ENCODE data around the gene MAX. TPM values are rescaled to one million over a fixed set of nuclear protein-coding genes. Genes with fewer than 3 reads are reported as not detected.

MAX gene
- total and polyA plus RNA-seq, 2 of the 4 experiments (the other 2 are of a cell fraction) = 45.2 to 51.8 TPM

- Histone ChIP-seq H3K4me3 (ENCODE audit: insufficient read depth, low read depth, low read length) (no peak overlapping the region), H3K27me3 (ENCODE audit: control insufficient read depth, insufficient read depth, low read length) (no peaks in the 10 kb centered on the region), H2AK5ac (ENCODE audit: low read depth, low read length) (no peak overlapping the region), H2AK9ac (replicated peaks; ENCODE audit: low read depth, low read length, poor library complexity) (no peak overlapping the region), H2AFZ (replicated peaks; ENCODE audit: low read length, poor library complexity) (no peak overlapping the region), H3K9ac (ENCODE audit: low read depth, low read length) (no peak overlapping the region), H3K4me1 (ENCODE audit: control insufficient read depth, insufficient read depth, low read length) (peaks cover 2% of the 10 kb centered on the region; the same call in 1 of the 2 replicates), H4K8ac (ENCODE audit: low read depth in 2 of 2, low read length in 2 of 2) (no peak overlapping the region), H4K5ac (ENCODE audit: low read depth, low read length) (no peak overlapping the region), H3K23ac (ENCODE audit: low read depth, low read length) (no peak overlapping the region), H3K9me3 (ENCODE audit: control insufficient read depth, insufficient read depth, low read length) (no peaks in the 10 kb centered on the region), H3K79me1 (ENCODE audit: low read depth in 1 of 2, low read length in 2 of 2) (no peaks in the 10 kb centered on the region), H3K27ac (ENCODE audit: insufficient read depth, low read length) (no peak overlapping the region), H3K18ac (ENCODE audit: low read depth, low read length) (no peak overlapping the region), H2BK120ac (ENCODE audit: low read depth, low read length) (no peak overlapping the region), H3K4me2 (ENCODE audit: low read depth, low read length) (no peak overlapping the region), H2BK5ac (ENCODE audit: low read depth, low read length, poor library complexity, severe bottlenecking) (no peak overlapping the region), H4K20me1 (ENCODE audit: insufficient read depth, low read length) (no peaks in the 10 kb centered on the region), H3K4ac (ENCODE audit: low read depth, low read length) (no peak overlapping the region), H3K56ac (ENCODE audit: extremely low read depth, insufficient read depth, low read length) (no peak overlapping the region), H2BK20ac (ENCODE audit: low read depth, low read length) (no peak overlapping the region), H3K36me3 (ENCODE audit: control insufficient read depth, insufficient read depth, low read length) (peaks cover 10% of the 10 kb centered on the region), H4K91ac (ENCODE audit: insufficient read depth, low read depth, low read length) (no peak overlapping the region), H3K9me1 (ENCODE audit: insufficient read depth, low read length) (peaks cover 3% of the 10 kb centered on the region), H3K14ac (replicated peaks; ENCODE audit: low read depth, low read length) (no peak overlapping the region), H2BK15ac (ENCODE audit: low read depth, low read length) (no peak overlapping the region)
- intact Hi-C loops (cut with micrococcal nuclease) (no loop called here), dilution Hi-C loops (cut with HindIII; ENCODE audit: low sequenced_read_pairs, unreplicated experiment) (no loop called here), in situ Hi-C loops (cut with MboI; ENCODE audit: low sequenced_read_pairs) (no loop called here)
- TF ChIP-seq SMC3 (IDR thresholded peaks at IDR 0.05; ENCODE audit: low read depth, low read length) = no peak
- no peak for TF ChIP-seq MXI1 (IDR thresholded peaks at IDR 0.05; ENCODE audit: borderline replicate concordance, low read depth, low read length)
- TF ChIP-seq RFX5 (IDR thresholded peaks at IDR 0.05; ENCODE audit: low read depth, low read length) = no peak
- TF ChIP-seq POLR2A (IDR thresholded peaks at IDR 0.05; ENCODE audit: low read depth, low read length) = no peak
- no peak for TF ChIP-seq MAZ (IDR thresholded peaks at IDR 0.05; ENCODE audit: borderline replicate concordance, low read depth, low read length)
- no peak for TF ChIP-seq NFE2L2 (IDR thresholded peaks at IDR 0.05; ENCODE audit: low read depth, low read length)
- no peak for TF ChIP-seq BHLHE40 (IDR thresholded peaks at IDR 0.05; ENCODE audit: low read depth, low read length)
- TF ChIP-seq CHD1 (IDR thresholded peaks at IDR 0.05; ENCODE audit: low read depth, low read length) = no peak
- no peak for TF ChIP-seq USF2 (IDR thresholded peaks at IDR 0.05; ENCODE audit: low read depth, low read length)
- no peak for TF ChIP-seq RAD21 (IDR thresholded peaks at IDR 0.05; ENCODE audit: low read length)
- TF ChIP-seq CTCF (conservative IDR thresholded peaks at IDR 0.05; ENCODE audit: low read depth, low read length) = no peak
- no TSS peak for BruUV-seq (replicated peaks)
- ChIA-PET CTCF (interaction anchor here (0.5 kb wide), 2 partner anchors 21 to 1531 kb away, joined by 3 to 5 read pairs; no protein-coding TSS in a partner anchor), POLR2A (ENCODE audit: unreplicated experiment) (no interaction called here)
- no peak for DNase-seq
- no CpG with 5 or more reads among the region's 11 CpGs for WGBS, 2 experiments (ENCODE audit: extremely low coverage in 2 of 2, insufficient read length in 1 of 2)
- ATAC-seq (ENCODE audit: low read depth) = no peak
Observed at GRCh38 chr14:65032319-65032718, 70.0 kb downstream of the MAX start.

Data from IMR-90 (cell line).